HG03135 (cell line): ENCODE measurements around the gene SELENOH.

ENCODE experiments used
- ATAC-seq: cut with Tn5 transposase; IDR thresholded peaks from one replicate; pipeline ENCODE4 v1.9.1; 2021; ENCODE audit warnings: mild to moderate bottlenecking, moderate library complexity; ENCODE audit not compliant: unreplicated experiment

The SELENOH gene

DNA sequence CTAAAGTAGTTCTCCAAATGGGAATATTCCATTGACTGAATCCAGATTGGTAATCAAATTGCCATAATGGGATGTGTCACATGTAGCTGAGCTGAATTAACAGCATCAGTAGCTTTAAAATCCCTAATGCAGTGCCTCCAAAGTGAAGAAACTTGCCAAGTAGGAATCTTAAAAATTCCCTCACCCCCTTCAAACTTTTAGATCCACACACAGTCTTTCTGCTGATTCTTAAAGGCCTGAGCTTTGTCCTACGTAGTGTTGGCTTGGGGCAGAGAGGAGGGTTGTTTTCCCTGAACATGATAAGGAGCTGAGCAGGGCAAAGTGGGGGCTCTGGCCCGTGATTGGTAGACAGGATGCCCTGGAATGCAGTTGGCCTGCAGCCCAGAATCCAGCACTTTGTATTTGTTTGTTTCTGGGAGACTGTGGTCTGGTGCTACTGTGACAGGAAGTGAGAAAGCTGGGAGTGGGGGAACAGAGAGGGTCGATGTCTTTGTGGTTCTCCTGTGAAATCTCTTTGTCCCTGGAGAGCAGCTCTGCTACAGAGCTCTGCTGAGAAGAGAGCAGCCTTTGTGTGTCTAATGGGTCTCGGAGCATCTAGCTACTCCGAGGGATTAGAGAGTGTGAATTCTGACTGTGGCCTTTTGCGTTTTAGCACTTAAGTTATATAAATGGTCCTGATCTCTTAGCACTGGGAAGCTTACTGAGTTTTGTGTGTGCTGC, 37.2 kb downstream of the SELENOH start:
- ATAC-seq, result no peak

DNA sequence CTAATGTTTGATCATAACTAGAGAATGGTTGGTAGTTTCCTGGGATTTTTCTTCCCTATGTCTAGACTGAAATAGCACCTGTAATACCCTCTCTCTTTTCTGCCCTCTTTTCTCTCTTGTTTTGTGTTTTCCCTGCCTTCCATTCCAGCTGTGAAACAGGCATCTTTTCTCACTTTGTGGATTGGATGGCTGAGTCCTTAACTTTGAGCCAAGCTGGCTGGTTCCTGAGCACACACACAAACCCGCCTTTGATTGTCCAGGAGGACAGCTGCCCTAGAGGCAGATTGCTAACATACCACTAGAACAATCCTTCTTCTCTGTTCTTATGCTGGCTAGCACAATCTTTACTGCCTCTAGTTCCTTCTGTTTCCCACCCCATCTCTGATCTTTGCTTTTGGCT, 38.0 kb downstream of the SELENOH start:
- no peak for ATAC-seq

GRCh38 chr11:57781529-57781943, 40.2 kb downstream of the SELENOH start:
- no peak for ATAC-seq

GRCh38 chr11:57785072-57785471, 43.8 kb downstream of the SELENOH start:
- no peak for ATAC-seq

- no peak for ATAC-seq
Measured at GRCh38 chr11:57786436-57786835, 45.1 kb downstream of the SELENOH start.

GRCh38 chr11:57787006-57787604, 45.8 kb downstream of the SELENOH start:
- no peak for ATAC-seq

DNA sequence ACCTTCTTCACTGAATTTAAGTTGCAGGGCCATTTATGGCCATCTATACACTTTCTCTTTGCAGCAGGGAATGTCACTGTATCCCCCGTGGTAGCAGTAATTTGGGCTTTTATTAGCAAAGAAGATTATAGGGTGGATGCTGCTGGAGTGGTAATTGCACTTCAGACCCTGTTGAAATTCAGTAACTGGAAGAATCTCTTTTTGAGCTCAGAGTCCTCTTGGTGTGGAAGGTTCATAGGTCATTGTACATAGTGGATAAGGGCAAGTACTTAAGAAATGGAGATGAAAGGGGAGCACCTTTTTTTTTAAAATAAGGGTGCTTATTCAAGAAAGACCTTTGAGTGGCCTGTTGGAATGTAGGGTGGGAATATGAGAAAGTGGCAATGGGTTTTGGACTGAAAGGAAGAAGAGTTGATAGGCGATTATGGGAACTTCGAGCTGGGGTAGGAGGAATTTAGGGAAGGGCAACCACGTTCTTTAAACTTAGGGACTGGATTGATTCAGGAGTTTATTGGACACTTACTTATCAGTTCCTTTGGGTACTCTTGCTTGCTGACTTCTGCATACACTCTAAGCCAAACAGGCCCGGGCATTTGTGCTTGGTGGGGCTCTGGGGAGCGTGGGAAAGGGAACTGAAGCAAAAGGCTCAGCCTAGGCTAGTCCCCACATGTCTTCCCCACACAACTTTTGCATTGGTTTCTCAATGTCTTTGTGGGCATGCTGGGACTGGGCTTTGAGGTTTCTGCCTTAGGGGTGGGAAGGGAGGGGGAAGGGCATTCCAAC, 46.8 kb downstream of the SELENOH start:
- no peak for ATAC-seq

DNA sequence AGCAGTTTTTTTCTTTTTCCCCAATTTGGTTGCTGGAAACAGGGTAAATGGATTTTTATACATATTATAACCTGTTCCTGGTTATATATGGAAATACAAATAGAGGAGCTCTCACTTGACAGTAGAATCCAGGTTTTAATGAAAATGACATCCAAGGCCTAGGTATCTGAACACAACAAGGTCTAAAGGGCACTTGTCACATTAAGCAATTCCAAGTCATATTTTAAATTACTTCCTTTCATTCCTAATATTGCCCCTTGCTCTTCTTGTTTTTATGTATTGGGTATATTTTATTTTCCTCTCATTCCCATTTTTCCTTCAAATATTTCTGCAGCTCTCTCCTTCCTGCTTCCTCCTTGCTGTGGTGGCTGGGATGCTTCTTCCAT, 47.4 kb downstream of the SELENOH start:
- ATAC-seq, result no peak

DNA sequence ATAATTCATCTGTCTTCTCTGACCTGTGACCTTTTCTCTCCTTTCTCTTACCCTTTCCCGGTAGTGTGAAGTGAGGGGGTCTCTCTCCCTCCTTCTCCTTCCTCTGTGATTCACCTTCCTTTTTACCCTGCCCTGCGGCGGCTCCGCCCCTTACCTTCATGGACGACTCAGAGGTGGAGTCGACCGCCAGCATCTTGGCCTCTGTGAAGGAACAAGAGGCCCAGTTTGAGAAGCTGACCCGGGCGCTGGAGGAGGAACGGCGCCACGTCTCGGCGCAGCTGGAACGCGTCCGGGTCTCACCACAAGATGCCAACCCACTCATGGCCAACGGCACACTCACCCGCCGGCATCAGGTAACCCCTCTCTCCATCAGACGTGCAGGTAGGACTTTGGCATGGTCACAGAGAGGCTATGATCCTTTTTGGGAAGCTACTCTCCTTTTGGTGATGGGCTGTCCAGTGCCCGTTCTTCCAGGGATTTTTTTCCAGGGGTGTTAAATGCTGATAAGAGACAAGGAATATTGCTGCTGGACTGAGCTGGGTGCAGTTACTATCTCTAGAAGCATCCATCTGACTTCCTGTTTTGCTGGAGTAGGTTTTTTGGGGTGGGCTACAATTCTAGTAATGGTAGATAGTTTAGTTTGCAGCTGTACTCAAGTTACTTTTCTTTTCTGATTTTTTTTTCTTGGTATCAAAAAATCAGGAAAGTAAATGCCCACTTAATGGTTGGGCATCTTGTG, 50.2 kb downstream of the SELENOH start:
- ATAC-seq, result peak; percentile 6

DNA sequence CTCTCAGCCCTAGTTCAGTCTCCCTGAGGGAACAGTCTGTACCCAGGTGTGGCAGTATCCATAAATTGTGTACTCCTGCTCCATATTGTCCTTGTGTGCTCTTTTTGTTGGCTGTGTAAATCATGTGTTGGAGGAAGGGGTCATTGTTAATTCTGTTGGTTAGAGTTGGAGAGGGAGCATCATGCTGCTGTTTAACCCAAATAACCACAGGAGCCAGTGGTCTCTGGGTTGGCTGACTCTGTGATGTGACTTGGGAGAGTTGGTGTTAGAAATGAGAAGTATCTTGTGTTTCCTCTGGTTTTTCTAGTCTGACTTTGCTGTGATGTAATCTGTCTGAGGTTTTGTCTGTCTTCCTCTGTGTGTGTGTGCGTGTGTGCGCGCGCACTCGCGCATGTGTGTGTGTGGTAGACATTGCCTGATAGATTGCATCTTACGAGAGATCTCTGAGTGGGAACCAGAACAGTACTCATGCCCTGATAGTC, 50.8 kb downstream of the SELENOH start:
- ATAC-seq, result peak; percentile 85

DNA sequence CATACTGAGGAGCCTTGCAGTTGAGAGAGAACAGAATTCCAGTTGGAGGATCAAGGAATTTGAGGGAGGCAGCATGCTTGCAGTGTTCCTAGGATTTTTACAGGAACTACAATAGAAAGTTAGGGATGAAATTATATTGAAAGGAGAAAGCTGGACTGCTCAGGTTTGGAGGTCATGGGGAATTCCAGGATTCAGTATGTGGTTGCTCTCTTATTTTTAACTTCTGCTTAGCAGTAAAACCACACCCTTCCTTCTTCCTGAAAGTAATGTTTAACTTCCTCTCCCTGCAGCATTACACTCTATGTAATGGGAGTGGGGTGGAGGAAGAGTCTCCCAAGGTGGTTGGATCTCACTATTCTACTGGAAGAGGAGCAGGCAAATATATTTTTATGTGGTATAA, 51.6 kb downstream of the SELENOH start:
- ATAC-seq, result peak; percentile 22
